HCT116 (cell line): ENCODE measurements around the gene STOX2. TPM values are rescaled to one million over a fixed set of nuclear protein-coding genes. Genes with fewer than 3 reads are reported as not detected.

Experiments used
- ATAC-seq: fragments of 200-7000 bp; cut with Tn5 transposase; 2 replicates; pipeline ENCODE4 v1.9.1; 2020; ENCODE audit warnings: mild to moderate bottlenecking, moderate library complexity
- BruUV-seq: library from RNA; stranded (reverse); fragments of 400-500 nt; replicated peaks from 2 replicates; lab custom pipeline; 2021; lab: Mats Ljungman, UMichigan
- CTCF ChIA-PET: fragments of 300-600 bp; sonication (Branson Sonifier 250); formaldehyde crosslinking; loops from one replicate; lab custom pipeline; 2021; ENCODE audit warnings: antibody characterized with exemption; lab: Charles Lee
- POLR2A ChIA-PET: fragments of 300-600, 350-600 bp; sonication (Branson Sonifier 250); formaldehyde crosslinking; loops from one replicate; lab custom pipeline; 2021; ENCODE audit warnings: antibody characterized with exemption; lab: Charles Lee
- RAD21 ChIA-PET, 2 experiments: fragments of 300-600 bp; sonication (Branson Sonifier 250); formaldehyde crosslinking; loops; one replicate each; lab custom pipeline; 2023; ENCODE audit warnings: low total read pairs in 2 of 2; ENCODE audit not compliant: uncharacterized antibody in 2 of 2, unreplicated experiment in 2 of 2, low non-redundant PET in 1 of 2; lab: Charles Lee
- DNase-seq: peaks from one replicate; pipeline ENCODE4 v3.0.0-alpha.2; 2010; ENCODE audit warnings: low read depth, low spot score
- H2AFZ ChIP-seq: fragments of 200-600 bp; shearing (Covaris generic), sonication (generic); 2 replicates; pipeline ENCODE4 v1.6.1; 2017; ENCODE audit warnings: low read depth, mixed run types, mixed read lengths, antibody characterized with exemption, low read length; ENCODE audit not compliant: poor library complexity, severe bottlenecking
- H3K27ac ChIP-seq: 2 replicates; pipeline ENCODE4 v1.5.1; 2012; ENCODE audit warnings: low read depth, low read length
- H3K27me3 ChIP-seq: fragments of 200-600 bp; sonication (generic); 2 replicates; pipeline ENCODE4 v1.6.1; 2016; ENCODE audit warnings: mixed run types, low read length, mixed read lengths; ENCODE audit not compliant: insufficient read depth
- H3K36me3 ChIP-seq, 2 experiments: fragments of 200-500 bp in 1 of 2; fragments of 200-600 bp in 1 of 2; sonication (Bioruptor generic) in 1 of 2; sonication (generic) in 1 of 2; 2 replicates each; pipeline versions ENCODE4 v1.5.1 to v1.6.1; 2014 to 2016; ENCODE audit warnings: low read length in 2 of 2, inconsistent platforms in 1 of 2, mixed read lengths in 1 of 2, mixed run types in 1 of 2; ENCODE audit not compliant: insufficient read depth in 2 of 2, control insufficient read depth in 1 of 2
- H3K4me1 ChIP-seq, 2 experiments: fragments of 200-600 bp in 1 of 2; sonication (generic) in 1 of 2; 2 replicates each; pipeline versions ENCODE4 v1.5.1 to v1.6.1; 2012 to 2017; ENCODE audit warnings: low read length in 2 of 2, inconsistent platforms in 1 of 2, mild to moderate bottlenecking in 1 of 2, mixed read lengths in 1 of 2, mixed run types in 1 of 2, moderate library complexity in 1 of 2; ENCODE audit not compliant: insufficient read depth in 2 of 2, control insufficient read depth in 1 of 2
- H3K4me2 ChIP-seq: fragments of 200-600 bp; sonication (generic); 2 replicates; pipeline ENCODE4 v1.6.1; 2017; ENCODE audit warnings: mixed run types, low read length, mixed read lengths
- H3K4me3 ChIP-seq, 2 experiments: fragments of 200-600 bp in 1 of 2; sonication (generic) in 1 of 2; replicated peaks in 1 of 2; 2 replicates each; pipeline ENCODE4 v1.5.1; 2011 to 2016; ENCODE audit warnings: low read length in 2 of 2, control low read depth in 1 of 2, low read depth in 1 of 2, mild to moderate bottlenecking in 1 of 2, mixed read lengths in 1 of 2, mixed run types in 1 of 2
- H3K79me2 ChIP-seq: fragments of 200-600 bp; sonication (generic); 2 replicates; pipeline ENCODE4 v1.6.1; 2017; ENCODE audit warnings: mild to moderate bottlenecking, mixed run types, low read length, moderate library complexity, mixed read lengths; ENCODE audit not compliant: insufficient read depth
- H3K9ac ChIP-seq: fragments of 200-600 bp; sonication (generic); 2 replicates; pipeline ENCODE4 v1.6.1; 2016; ENCODE audit warnings: low read length, mixed read lengths
- H3K9me2 ChIP-seq: fragments of 200-600 bp; sonication (generic), shearing (Covaris generic); 2 replicates; pipeline ENCODE4 v1.6.1; 2017; ENCODE audit warnings: mixed run types, mild to moderate bottlenecking, moderate library complexity; ENCODE audit not compliant: insufficient read depth
- H3K9me3 ChIP-seq, 2 experiments: fragments of 200-500 bp in 1 of 2; fragments of 200-600 bp in 1 of 2; sonication (Bioruptor generic) in 1 of 2; sonication (generic) in 1 of 2; 2 replicates each; pipeline ENCODE4 v1.6.1; 2014 to 2017; ENCODE audit warnings: low read length in 2 of 2, mixed read lengths in 2 of 2, inconsistent platforms in 1 of 2, low read depth in 1 of 2, mild to moderate bottlenecking in 1 of 2, mixed run types in 1 of 2, moderate library complexity in 1 of 2; ENCODE audit not compliant: control insufficient read depth in 1 of 2, insufficient read depth in 1 of 2
- H4K20me1 ChIP-seq: fragments of 200-600 bp; sonication (generic), shearing (Covaris generic); 2 replicates; pipeline ENCODE4 v1.6.1; 2017; ENCODE audit warnings: mixed run types, mild to moderate bottlenecking, moderate library complexity; ENCODE audit not compliant: insufficient read depth
- CEBPB ChIP-seq: IDR thresholded peaks from 2 replicates; pipeline ENCODE4 v1.6.1; 2012; ENCODE audit warnings: low read depth
- EGR1 ChIP-seq: IDR thresholded peaks from 2 replicates; pipeline ENCODE4 v1.6.1; 2012; ENCODE audit warnings: low read depth
- EZH2 ChIP-seq: fragments of 200-600 bp; sonication (generic); IDR thresholded peaks from 2 replicates; pipeline ENCODE4 v1.6.1; 2017; ENCODE audit warnings: antibody characterized with exemption, mixed run types
- JUND ChIP-seq: IDR thresholded peaks from 2 replicates; pipeline ENCODE4 v1.6.1; 2012
- RAD21 ChIP-seq: IDR thresholded peaks from 2 replicates; pipeline ENCODE4 v1.6.1; 2012; ENCODE audit warnings: low read depth, mild to moderate bottlenecking
- SP1 ChIP-seq: IDR thresholded peaks from 2 replicates; pipeline ENCODE4 v1.6.1; 2012; ENCODE audit warnings: low read depth
- TCF7L2 ChIP-seq: IDR thresholded peaks from 2 replicates; pipeline ENCODE4 v1.7.0; 2011; ENCODE audit warnings: borderline replicate concordance, inconsistent platforms; ENCODE audit not compliant: insufficient read depth, insufficient read length; ENCODE audit errors: extremely low read depth
- YY1 ChIP-seq: IDR thresholded peaks from 2 replicates; pipeline ENCODE4 v1.6.1; 2011; ENCODE audit warnings: low read length, low read depth, moderate library complexity, mild to moderate bottlenecking; ENCODE audit not compliant: insufficient replicate concordance; ENCODE audit errors: extremely low read depth
- intact Hi-C: fragments of 100-400 bp; cut with micrococcal nuclease; formaldehyde crosslinking; loops from 2 replicates; pipeline ENCODE4 v1.10.0; 2022
- total RNA-seq: library from RNA; stranded (reverse); gene quantifications from one replicate; pipeline ENCODE4 v1.2.1, GENCODE V29; 2021; ENCODE audit not compliant: unreplicated experiment
- TF ChIP-seq, protein P1 (sequence below): IDR thresholded peaks from 2 replicates; pipeline ENCODE4 v1.6.1; 2011; ENCODE audit warnings: mild to moderate bottlenecking, low read length, moderate library complexity; ENCODE audit not compliant: insufficient replicate concordance; ENCODE audit errors: extremely low read depth
- TF ChIP-seq, protein P2 (sequence below): IDR thresholded peaks from 2 replicates; pipeline ENCODE4 v1.6.1; 2012
- TF ChIP-seq, protein P3 (sequence below), 3 experiments: fragments of 200-600 bp in 1 of 3; sonication (generic) in 1 of 3; IDR thresholded peaks in 2 of 3; conservative IDR thresholded peaks in 1 of 3; 2 replicates each; pipeline ENCODE4 v1.5.1; 2012 to 2017; ENCODE audit warnings: low read depth in 2 of 3, low read length in 2 of 3, antibody characterized with exemption in 1 of 3, borderline replicate concordance in 1 of 3, control low read depth in 1 of 3, mild to moderate bottlenecking in 1 of 3, mixed read lengths in 1 of 3, mixed run types in 1 of 3, moderate library complexity in 1 of 3; ENCODE audit not compliant: insufficient read depth in 1 of 3

The STOX2 gene
- total RNA-seq, 1 experiment from 2014 or later, result 6.3 TPM

DNA sequence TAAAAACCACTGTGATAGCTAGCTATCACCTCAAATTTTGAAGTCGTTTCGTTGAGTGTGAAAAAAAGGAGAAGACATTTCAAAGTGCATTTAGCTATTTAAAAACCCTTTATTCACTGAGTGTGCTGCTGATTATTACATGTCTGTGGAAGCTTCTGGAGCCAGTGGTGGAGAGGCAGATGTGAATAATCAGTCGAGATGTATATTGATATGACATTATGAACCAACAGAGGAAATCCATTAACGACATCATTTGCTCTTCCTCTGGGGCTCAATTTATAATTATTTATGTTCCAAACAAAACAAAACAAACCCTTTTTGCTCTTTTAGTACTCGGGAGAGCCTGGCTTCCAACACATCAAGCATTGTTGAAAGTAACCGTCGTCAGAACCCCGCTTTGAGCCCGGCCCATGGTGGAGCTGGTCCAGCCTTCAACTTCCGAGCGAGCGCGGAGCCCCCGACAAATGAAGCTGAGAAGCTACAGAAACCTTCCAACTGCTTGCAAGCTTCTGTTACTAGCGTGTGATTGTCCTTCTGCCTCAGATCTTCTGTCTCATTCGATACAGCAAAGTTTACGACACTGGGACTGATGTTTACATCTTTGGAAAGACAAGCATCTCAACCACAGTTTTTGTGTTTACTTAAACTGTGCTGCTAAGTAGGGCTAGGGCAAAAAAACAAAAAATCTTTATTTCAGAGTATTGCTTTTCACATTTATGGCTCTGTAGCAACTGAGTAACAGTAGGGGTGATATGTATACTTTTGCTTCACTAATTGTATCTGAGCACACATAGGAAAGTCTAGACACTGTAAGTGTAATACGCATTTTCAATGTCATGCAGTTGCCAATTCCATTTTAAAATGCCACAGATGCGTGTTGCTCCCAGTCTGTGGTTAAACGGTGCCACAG, 111.9 kb downstream of the STOX2 start:
- no peaks in the 10 kb centered on the region for H3K79me2 ChIP-seq
- no TSS peak for BruUV-seq
- H3K27ac ChIP-seq, result no peak overlapping the region
- RAD21 ChIA-PET, result no interaction called here
- POLR2A ChIA-PET, result no interaction called here
- H3K4me3 ChIP-seq, result no peak overlapping the region
- H3K9me2 ChIP-seq, result no peaks in the 10 kb centered on the region
- H3K9ac ChIP-seq, result no peak overlapping the region
- no peaks in the 10 kb centered on the region for H3K4me1 ChIP-seq
- H3K27me3 ChIP-seq, result no peaks in the 10 kb centered on the region
- DNase-seq (no peak), ATAC-seq (no peak)
- H3K9me3 ChIP-seq, result no peaks in the 10 kb centered on the region
- H4K20me1 ChIP-seq, result no peaks in the 10 kb centered on the region
- TF ChIP-seq EGR1 (no peak), SP1 (no peak)
- TF ChIP-seq, protein P1, sequence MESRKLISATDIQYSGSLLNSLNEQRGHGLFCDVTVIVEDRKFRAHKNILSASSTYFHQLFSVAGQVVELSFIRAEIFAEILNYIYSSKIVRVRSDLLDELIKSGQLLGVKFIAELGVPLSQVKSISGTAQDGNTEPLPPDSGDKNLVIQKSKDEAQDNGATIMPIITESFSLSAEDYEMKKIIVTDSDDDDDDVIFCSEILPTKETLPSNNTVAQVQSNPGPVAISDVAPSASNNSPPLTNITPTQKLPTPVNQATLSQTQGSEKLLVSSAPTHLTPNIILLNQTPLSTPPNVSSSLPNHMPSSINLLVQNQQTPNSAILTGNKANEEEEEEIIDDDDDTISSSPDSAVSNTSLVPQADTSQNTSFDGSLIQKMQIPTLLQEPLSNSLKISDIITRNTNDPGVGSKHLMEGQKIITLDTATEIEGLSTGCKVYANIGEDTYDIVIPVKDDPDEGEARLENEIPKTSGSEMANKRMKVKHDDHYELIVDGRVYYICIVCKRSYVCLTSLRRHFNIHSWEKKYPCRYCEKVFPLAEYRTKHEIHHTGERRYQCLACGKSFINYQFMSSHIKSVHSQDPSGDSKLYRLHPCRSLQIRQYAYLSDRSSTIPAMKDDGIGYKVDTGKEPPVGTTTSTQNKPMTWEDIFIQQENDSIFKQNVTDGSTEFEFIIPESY, result no peak
- TF ChIP-seq, protein P2, sequence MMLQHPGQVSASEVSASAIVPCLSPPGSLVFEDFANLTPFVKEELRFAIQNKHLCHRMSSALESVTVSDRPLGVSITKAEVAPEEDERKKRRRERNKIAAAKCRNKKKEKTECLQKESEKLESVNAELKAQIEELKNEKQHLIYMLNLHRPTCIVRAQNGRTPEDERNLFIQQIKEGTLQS, result no peak
- H3K4me2 ChIP-seq, result no peak overlapping the region
- H2AFZ ChIP-seq, result no peak overlapping the region
- CTCF ChIA-PET, result no interaction called here
- no peaks in the 10 kb centered on the region for H3K36me3 ChIP-seq
- intact Hi-C loops, result no loop called here

DNA sequence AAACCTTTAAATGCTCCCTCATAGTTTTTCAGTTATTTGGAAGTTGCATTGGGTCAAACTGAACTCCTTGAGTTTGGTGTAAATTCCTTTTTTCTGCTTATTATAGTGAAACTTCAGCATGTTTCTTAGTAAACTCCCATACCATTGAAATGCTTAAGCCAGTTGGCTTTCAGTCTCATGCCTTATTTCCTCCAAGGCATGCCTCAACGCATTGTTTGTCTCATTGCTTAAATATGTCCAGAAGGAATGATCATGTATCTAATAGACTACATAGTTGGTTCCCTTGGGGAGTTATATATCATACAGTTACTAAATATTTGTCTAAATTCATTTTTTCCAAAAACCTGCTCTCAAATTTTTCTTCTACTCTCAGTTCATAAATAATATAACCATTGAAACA, 114.0 kb downstream of the STOX2 start:
- intact Hi-C loops, result no loop called here

More for the DNA sequence above, 114.0 kb downstream of the STOX2 start:
- no peak overlapping the region for H2AFZ ChIP-seq
- DNase-seq (no peak), ATAC-seq (no peak)
- H3K27ac ChIP-seq, result no peak overlapping the region
- TF ChIP-seq EZH2 (no peak), RAD21 (no peak), CEBPB (no peak), JUND (no peak), YY1 (no peak), TCF7L2 (no peak)
- TF ChIP-seq, protein P3, sequence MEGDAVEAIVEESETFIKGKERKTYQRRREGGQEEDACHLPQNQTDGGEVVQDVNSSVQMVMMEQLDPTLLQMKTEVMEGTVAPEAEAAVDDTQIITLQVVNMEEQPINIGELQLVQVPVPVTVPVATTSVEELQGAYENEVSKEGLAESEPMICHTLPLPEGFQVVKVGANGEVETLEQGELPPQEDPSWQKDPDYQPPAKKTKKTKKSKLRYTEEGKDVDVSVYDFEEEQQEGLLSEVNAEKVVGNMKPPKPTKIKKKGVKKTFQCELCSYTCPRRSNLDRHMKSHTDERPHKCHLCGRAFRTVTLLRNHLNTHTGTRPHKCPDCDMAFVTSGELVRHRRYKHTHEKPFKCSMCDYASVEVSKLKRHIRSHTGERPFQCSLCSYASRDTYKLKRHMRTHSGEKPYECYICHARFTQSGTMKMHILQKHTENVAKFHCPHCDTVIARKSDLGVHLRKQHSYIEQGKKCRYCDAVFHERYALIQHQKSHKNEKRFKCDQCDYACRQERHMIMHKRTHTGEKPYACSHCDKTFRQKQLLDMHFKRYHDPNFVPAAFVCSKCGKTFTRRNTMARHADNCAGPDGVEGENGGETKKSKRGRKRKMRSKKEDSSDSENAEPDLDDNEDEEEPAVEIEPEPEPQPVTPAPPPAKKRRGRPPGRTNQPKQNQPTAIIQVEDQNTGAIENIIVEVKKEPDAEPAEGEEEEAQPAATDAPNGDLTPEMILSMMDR (IDR thresholded peaks at IDR 0.05 in 2 of 3, conservative IDR thresholded peaks at IDR 0.05 in 1 of 3; ENCODE audit: borderline replicate concordance in 1 of 3, insufficient read depth in 1 of 3, low read depth in 2 of 3, low read length in 2 of 3), result no peak
- ChIA-PET POLR2A (no interaction called here), CTCF (no interaction called here), RAD21 (no interaction called here)
- no peaks in the 10 kb centered on the region for H3K9me2 ChIP-seq
- H4K20me1 ChIP-seq, result no peaks in the 10 kb centered on the region
- no peaks in the 10 kb centered on the region for H3K79me2 ChIP-seq
- no peaks in the 10 kb centered on the region for H3K9me3 ChIP-seq
- no peak overlapping the region for H3K4me2 ChIP-seq
- no peak overlapping the region for H3K9ac ChIP-seq
- no peaks in the 10 kb centered on the region for H3K27me3 ChIP-seq
- H3K4me1 ChIP-seq, result no peaks in the 10 kb centered on the region
- no TSS peak for BruUV-seq
- H3K36me3 ChIP-seq, result no peaks in the 10 kb centered on the region
- H3K4me3 ChIP-seq, result no peak overlapping the region
